Bronchial epithelial cell (primary cell): ENCODE data around the gene MRTFB. TPM values are rescaled to one million over a fixed set of nuclear protein-coding genes. Genes with fewer than 3 reads are reported as not detected.

Experiments used
- DNase-seq: peaks from one replicate; pipeline ENCODE4 v3.0.0-alpha.2; 2010; ENCODE audit warnings: low read depth
- FAIRE-seq: peaks from 2 replicates; lab custom pipeline; 2011; peaks lifted over from hg19 to GRCh38; lab: Jason Lieb, UNC
- H3K27me3 ChIP-seq: 2 replicates; pipeline ENCODE4 v1.5.1; 2011; ENCODE audit warnings: low read length; ENCODE audit not compliant: control insufficient read depth, insufficient read depth
- H3K36me3 ChIP-seq: 2 replicates; pipeline ENCODE4 v1.5.1; 2011; ENCODE audit warnings: low read length; ENCODE audit not compliant: control insufficient read depth, insufficient read depth
- H3K4me3 ChIP-seq: 2 replicates; pipeline ENCODE4 v1.5.1; 2011; ENCODE audit warnings: mild to moderate bottlenecking, low read depth, low read length, control low read depth
- CTCF ChIP-seq: IDR thresholded peaks from 2 replicates; pipeline ENCODE4 v1.5.1; 2011; ENCODE audit warnings: mild to moderate bottlenecking, moderate library complexity, low read length, control low read depth, inconsistent platforms; ENCODE audit not compliant: insufficient read depth, severe bottlenecking
- total RNA-seq: library from RNA; depleted of rRNA; stranded (reverse); fragments of >200 nt; gene quantifications from 2 replicates; pipeline ENCODE4 v1.2.1, GENCODE V29; 2014

The MRTFB gene
- total RNA-seq, 1 donor from 2014 or later, result 6.8 TPM

GRCh38 chr16:14057878-14058382, 13.2 kb upstream of the MRTFB start:
- TF ChIP-seq CTCF, result no peak
- DNase-seq, result peak; percentile 7
- no peaks in the 10 kb centered on the region for H3K27me3 ChIP-seq
- no peaks in the 10 kb centered on the region for H3K36me3 ChIP-seq
- no peak overlapping the region for H3K4me3 ChIP-seq
- FAIRE-seq, result no peak

- FAIRE-seq (no peak), DNase-seq (no peak)
- no peak overlapping the region for H3K4me3 ChIP-seq
- no peak for TF ChIP-seq CTCF
- no peaks in the 10 kb centered on the region for H3K27me3 ChIP-seq
- no peaks in the 10 kb centered on the region for H3K36me3 ChIP-seq
Observed at GRCh38 chr16:14061732-14062259, 9.3 kb upstream of the MRTFB start.

GRCh38 chr16:14062261-14062660, 8.9 kb upstream of the MRTFB start:
- Histone ChIP-seq H3K4me3 (no peak overlapping the region), H3K27me3 (no peaks in the 10 kb centered on the region), H3K36me3 (no peaks in the 10 kb centered on the region)
- FAIRE-seq, result no peak
- DNase-seq, result no peak
- TF ChIP-seq CTCF, result no peak

- Histone ChIP-seq H3K27me3 (no peaks in the 10 kb centered on the region), H3K36me3 (no peaks in the 10 kb centered on the region), H3K4me3 (no peak overlapping the region)
- FAIRE-seq (no peak), DNase-seq (no peak)
- no peak for TF ChIP-seq CTCF
Observed at GRCh38 chr16:14063618-14064581, 7.2 kb upstream of the MRTFB start.

GRCh38 chr16:14069818-14070217, 1.3 kb upstream of the MRTFB start:
- no peaks in the 10 kb centered on the region for H3K36me3 ChIP-seq
- TF ChIP-seq CTCF, result no peak
- no peaks in the 10 kb centered on the region for H3K27me3 ChIP-seq
- FAIRE-seq (no peak), DNase-seq (peak; percentile 82)
- H3K4me3 ChIP-seq, result no peak overlapping the region
